Erythroblast (primary cell): Measurements from ENCODE around the gene NECAB3.

Experiments
- GATA1 ChIP-seq: IDR thresholded peaks from 2 replicates; pipeline ENCODE4 v1.6.1; 2011; ENCODE audit warnings: low read depth, mild to moderate bottlenecking, control low read depth, low read length, moderate library complexity
- POLR2A ChIP-seq: IDR thresholded peaks from 2 replicates; pipeline ENCODE4 v1.6.1; 2011; ENCODE audit warnings: mild to moderate bottlenecking, low read length

GRCh38 chr20:33609504-33609903, 64.7 kb downstream of the NECAB3 start:
- TF ChIP-seq POLR2A (no peak), GATA1 (no peak)
